GM10248 (cell line): Measurements from ENCODE around the gene SMARCA4.

Source experiments
- CTCF ChIA-PET: fragments of 300-600 bp; sonication (Branson Sonifier 250); formaldehyde crosslinking; extraction: SDS; loops from one replicate; lab custom pipeline; 2021; ENCODE audit warnings: antibody characterized with exemption; lab: Yijun Ruan, JAX
- POLR2A ChIA-PET: fragments of 350-650 bp; sonication (Branson Sonifier 250); formaldehyde crosslinking; extraction: SDS; loops from one replicate; lab custom pipeline; 2020; ENCODE audit warnings: antibody characterized with exemption; lab: Yijun Ruan, JAX
- DNase-seq: peaks from one replicate; pipeline ENCODE4 v3.0.0; 2012; ENCODE audit errors: extremely low spot score
- TF ChIP-seq, protein P1 (sequence below): IDR thresholded peaks from 2 replicates; pipeline ENCODE4 v1.5.1; 2012; ENCODE audit warnings: mild to moderate bottlenecking, low read depth; ENCODE audit errors: extremely low read depth, missing control alignments, control extremely low read depth

SMARCA4 gene

DNA sequence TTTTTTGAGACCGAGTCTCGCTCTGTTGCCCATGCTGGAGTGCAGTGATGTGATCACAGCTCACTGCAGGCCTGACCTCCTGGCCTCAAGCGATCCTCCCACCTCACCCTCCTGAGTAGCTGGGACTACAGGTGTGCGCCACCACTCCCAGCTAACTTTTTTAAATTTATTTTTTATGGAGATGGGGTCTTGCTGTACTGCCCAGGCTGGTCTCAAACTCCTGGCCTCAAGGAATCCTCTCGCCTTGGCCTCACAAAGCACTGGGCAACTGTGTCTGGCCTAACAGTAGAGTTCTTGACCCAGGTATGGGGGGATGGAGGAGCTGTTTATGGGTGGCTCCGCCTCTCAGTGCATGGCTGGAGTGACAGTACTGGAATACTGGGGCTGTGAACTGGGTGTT lies 59.6 kb downstream of the SMARCA4 start:
- DNase-seq: no peak
- POLR2A ChIA-PET: interaction anchor here (0.6 kb wide), 1 partner anchor 84 kb away, joined by 3 read pairs; no protein-coding TSS in a partner anchor
- CTCF ChIA-PET: interaction anchor here (1.2 to 3.3 kb wide), 5 partner anchors 9 to 223 kb away, joined by 3 to 16 read pairs (median 7); no protein-coding TSS in a partner anchor
- TF ChIP-seq, protein P1, sequence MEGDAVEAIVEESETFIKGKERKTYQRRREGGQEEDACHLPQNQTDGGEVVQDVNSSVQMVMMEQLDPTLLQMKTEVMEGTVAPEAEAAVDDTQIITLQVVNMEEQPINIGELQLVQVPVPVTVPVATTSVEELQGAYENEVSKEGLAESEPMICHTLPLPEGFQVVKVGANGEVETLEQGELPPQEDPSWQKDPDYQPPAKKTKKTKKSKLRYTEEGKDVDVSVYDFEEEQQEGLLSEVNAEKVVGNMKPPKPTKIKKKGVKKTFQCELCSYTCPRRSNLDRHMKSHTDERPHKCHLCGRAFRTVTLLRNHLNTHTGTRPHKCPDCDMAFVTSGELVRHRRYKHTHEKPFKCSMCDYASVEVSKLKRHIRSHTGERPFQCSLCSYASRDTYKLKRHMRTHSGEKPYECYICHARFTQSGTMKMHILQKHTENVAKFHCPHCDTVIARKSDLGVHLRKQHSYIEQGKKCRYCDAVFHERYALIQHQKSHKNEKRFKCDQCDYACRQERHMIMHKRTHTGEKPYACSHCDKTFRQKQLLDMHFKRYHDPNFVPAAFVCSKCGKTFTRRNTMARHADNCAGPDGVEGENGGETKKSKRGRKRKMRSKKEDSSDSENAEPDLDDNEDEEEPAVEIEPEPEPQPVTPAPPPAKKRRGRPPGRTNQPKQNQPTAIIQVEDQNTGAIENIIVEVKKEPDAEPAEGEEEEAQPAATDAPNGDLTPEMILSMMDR: no peak

DNA sequence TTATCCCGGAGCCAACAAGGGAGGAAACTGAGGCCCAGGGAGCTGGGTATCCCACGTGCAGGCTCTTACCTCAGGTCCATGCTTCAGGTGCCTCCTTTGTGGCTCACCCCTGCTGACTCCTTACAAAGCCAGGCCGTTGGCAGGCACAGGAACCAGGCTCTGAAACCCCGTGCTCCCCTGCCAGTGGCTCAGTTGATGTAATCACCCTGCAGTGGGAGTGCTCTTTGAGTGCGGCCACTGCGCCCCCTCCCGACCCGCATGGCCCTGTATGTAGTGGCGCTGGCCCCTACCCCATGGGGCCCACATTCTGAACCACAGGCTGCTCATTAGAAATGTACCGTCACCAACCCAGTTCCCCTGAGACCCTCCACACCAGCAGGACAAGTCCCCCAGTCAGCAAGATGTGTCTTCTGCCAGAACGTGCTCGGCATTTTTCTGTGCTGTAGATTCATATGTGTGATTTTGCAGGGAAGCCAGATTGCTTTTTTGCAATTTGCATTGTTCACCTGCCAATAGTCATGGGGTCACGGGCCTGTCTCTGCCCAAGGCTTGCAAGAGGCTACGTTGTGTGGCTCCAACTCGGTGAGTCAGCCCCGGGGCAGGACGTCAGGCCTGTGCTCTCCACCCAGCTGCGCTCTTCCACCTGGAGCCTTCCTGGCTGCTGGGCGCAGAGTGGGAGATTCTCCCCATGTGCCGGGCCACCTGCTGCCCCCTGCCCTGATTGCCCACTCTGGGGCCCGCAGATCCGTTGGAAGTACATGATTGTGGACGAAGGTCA lies 60.3 kb downstream of the SMARCA4 start:
- CTCF ChIA-PET: interaction anchor here (1.2 to 3.3 kb wide), 6 partner anchors 9 to 222 kb away, joined by 3 to 16 read pairs (median 6); no protein-coding TSS in a partner anchor
- DNase-seq: no peak
- POLR2A ChIA-PET: no interaction called here
- TF ChIP-seq, protein P1: no peak

DNA sequence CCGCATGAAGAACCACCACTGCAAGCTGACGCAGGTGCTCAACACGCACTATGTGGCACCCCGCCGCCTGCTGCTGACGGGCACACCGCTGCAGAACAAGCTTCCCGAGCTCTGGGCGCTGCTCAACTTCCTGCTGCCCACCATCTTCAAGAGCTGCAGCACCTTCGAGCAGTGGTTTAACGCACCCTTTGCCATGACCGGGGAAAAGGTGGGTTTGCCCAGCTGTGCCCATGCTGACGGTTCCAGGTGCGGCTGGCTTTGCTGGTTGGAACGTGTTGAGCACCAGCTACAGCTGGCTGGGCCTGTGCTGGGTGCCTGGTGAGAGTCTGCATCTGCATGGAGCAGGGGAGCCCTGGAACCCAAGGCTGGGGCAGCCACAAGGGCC lies 60.9 kb downstream of the SMARCA4 start:
- TF ChIP-seq, protein P1: no peak
- DNase-seq: no peak
- ChIA-PET POLR2A (no interaction called here), CTCF (interaction anchor here (1.6 to 3.3 kb wide), 3 partner anchors 10 to 104 kb away, joined by 4 to 10 read pairs (median 6); no protein-coding TSS in a partner anchor)

DNA sequence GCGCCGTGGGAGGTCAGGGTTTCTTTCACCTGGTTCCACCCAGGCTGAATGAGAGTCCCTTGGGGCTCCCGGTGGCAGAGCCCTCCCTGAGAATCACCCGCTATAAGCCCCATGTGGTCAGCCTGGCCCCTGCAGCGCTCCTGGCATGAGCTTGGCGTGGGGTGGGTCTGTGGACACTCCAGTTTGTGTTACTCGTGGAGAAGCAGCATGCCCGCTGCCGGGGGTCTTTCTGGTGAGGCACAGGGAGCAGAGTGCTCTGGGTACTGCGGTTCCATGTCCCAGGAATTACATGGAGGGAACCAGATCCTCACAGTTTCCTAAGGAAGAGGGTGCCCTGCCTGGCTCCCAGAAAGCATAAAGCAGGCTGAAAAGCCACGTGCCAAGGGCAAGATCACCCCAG lies 62.2 kb downstream of the SMARCA4 start:
- ChIA-PET CTCF (interaction anchor here (1.6 to 2.1 kb wide), 2 partner anchors 13 to 103 kb away, joined by 4 to 6 read pairs; no protein-coding TSS in a partner anchor), POLR2A (no interaction called here)
- TF ChIP-seq, protein P1: no peak
- DNase-seq: no peak

DNA sequence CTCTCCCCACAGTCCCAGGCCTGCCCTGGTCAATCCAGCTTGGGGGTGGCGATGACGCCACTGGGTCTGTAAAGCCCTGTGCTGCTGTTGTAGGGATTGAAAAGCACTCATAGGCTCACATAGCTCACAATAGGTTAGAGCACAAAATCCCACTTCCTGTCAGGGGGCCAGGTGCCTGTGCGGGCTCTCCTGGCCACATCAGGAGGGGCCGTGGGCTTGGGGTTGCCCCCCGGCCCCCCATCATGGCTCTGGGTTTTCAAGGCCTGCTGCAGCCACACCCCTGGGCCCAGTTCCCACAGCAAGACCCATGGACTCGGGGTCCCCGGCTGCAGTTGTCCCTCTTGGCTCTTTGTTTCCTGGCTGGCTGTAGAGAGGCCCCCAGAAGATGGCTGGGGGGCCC lies 62.9 kb downstream of the SMARCA4 start:
- TF ChIP-seq, protein P1: no peak
- ChIA-PET POLR2A (no interaction called here), CTCF (no interaction called here)
- no peak for DNase-seq

DNA sequence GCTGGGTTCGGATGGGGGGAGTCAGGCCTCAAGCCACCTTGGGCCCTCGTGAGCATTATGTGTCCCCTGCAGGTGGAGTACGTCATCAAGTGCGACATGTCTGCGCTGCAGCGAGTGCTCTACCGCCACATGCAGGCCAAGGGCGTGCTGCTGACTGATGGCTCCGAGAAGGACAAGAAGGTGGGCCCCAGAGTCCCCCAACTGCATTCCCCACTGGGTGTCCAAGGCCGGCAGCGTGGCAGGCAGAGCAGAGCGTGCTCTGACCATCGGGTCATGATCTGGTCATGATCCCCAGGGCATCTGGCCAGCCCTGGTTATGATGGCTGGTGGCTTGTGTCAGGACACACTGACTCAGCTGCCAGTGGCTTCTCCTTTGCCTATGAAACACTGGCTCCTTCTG lies 63.4 kb downstream of the SMARCA4 start:
- CTCF ChIA-PET: interaction anchor here (1.5 kb wide), 1 partner anchor 11 kb away, joined by 6 read pairs; no protein-coding TSS in a partner anchor
- POLR2A ChIA-PET: no interaction called here
- TF ChIP-seq, protein P1: no peak
- DNase-seq: no peak
